ENCODE measurements around the gene SIDT1. TPM values are rescaled to one million over a fixed set of nuclear protein-coding genes. Genes with fewer than 3 reads are reported as not detected.

The SIDT1 gene
- total RNA-seq, 1 donor from 2014 or later = not detected

DNA sequence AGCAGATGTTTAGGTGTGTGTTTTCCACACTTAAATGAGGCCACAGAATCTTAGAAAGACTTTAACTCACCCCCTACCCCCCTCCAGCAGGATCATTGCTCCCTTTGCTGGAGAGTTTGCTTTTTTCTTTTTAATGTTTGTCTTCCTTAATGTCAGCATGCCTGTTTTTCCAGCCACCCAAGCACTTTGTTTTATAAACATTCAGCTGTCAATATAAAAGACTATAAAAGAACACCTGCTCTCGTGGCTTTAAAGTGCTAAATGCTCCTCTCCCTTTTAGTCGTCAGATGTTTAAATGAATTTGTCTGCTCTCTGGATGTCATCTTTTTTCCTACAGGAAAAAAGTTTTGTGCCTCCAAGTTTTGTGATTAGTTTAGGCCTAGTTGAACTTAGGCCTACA lies 61.7 kb downstream of the SIDT1 start:
- Histone ChIP-seq H3K36me3 (ENCODE audit: insufficient read depth, low read length) (no peaks in the 10 kb centered on the region), H4K20me1 (ENCODE audit: insufficient read depth, low read length) (no peaks in the 10 kb centered on the region), H3K27me3 (ENCODE audit: insufficient read depth, low read length) (no peaks in the 10 kb centered on the region), H3K9ac (ENCODE audit: low read length) (no peak overlapping the region), H3K9me3 (ENCODE audit: insufficient read depth, low read depth, low read length) (no peaks in the 10 kb centered on the region), H3K4me2 (ENCODE audit: low read length) (no peak overlapping the region), H3K79me2 (ENCODE audit: insufficient read depth, low read length) (no peaks in the 10 kb centered on the region), H2AFZ (ENCODE audit: low read depth, low read length) (no peak overlapping the region), H3K4me3 (ENCODE audit: insufficient read depth, low read depth, low read length) (no peak overlapping the region), H3K4me1 (ENCODE audit: insufficient read depth, low read length) (no peaks in the 10 kb centered on the region), H3K27ac (ENCODE audit: low read depth, low read length) (no peak overlapping the region)
- DNase-seq (ENCODE audit: low read depth) (no peak), FAIRE-seq (no peak)
- Mint-ChIP-seq H3K27ac (ENCODE audit: unreplicated experiment) (no peak overlapping the region), H3K27me3 (ENCODE audit: low read depth, unreplicated experiment) (no peaks in the 10 kb centered on the region), H3K9me3 (ENCODE audit: unreplicated experiment) (no peaks in the 10 kb centered on the region), H3K4me1 (ENCODE audit: low read depth, unreplicated experiment) (no peaks in the 10 kb centered on the region), H3K36me3 (ENCODE audit: low read depth, unreplicated experiment) (no peaks in the 10 kb centered on the region), H3K4me3 (ENCODE audit: unreplicated experiment) (no peak overlapping the region)
- TF ChIP-seq, protein P1, sequence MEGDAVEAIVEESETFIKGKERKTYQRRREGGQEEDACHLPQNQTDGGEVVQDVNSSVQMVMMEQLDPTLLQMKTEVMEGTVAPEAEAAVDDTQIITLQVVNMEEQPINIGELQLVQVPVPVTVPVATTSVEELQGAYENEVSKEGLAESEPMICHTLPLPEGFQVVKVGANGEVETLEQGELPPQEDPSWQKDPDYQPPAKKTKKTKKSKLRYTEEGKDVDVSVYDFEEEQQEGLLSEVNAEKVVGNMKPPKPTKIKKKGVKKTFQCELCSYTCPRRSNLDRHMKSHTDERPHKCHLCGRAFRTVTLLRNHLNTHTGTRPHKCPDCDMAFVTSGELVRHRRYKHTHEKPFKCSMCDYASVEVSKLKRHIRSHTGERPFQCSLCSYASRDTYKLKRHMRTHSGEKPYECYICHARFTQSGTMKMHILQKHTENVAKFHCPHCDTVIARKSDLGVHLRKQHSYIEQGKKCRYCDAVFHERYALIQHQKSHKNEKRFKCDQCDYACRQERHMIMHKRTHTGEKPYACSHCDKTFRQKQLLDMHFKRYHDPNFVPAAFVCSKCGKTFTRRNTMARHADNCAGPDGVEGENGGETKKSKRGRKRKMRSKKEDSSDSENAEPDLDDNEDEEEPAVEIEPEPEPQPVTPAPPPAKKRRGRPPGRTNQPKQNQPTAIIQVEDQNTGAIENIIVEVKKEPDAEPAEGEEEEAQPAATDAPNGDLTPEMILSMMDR (IDR thresholded peaks at IDR 0.05; ENCODE audit: insufficient read depth, low read depth, low read length) = no peak
- no peak for TF ChIP-seq EZH2 (IDR thresholded peaks at IDR 0.05; ENCODE audit: insufficient read depth, low read length)

DNA sequence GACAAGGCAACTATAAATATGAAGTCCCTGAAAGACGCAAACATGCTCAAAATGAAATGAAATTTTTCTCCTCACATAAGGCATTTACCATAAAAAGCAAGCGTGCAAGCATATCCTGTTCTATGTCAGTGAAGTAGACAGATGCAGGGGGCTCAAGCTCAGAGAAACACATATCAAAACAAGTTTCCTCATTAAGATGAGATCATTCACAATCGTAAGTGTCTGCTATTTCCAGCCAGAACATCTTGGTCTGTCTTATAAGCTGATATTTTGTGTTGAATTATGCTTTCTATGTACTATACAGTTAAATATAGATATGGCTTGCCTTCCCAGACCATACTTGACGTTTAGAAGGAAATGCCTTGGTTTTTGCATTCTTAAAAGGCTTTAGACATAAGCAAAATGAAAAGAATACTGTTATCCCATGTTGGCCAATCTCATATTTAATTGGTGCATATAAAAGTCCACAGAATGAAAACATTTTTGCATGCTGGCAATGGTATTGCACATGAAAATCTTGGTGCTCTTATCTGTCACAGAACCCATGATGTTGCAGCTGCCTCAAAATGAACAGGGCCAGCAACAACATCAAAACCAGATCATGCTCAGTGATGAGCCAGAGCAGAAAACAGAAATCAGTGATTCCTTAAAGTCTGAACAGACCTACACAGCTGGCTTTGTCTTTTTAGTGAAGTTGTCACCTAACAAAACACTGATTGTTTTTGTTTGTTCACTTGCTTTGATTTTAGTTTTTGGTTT lies 65.4 kb downstream of the SIDT1 start:
- H3K9me3 Mint-ChIP-seq (ENCODE audit: unreplicated experiment) = no peaks in the 10 kb centered on the region
- H2AFZ ChIP-seq (ENCODE audit: low read depth, low read length) = no peak overlapping the region

More for the DNA sequence above, 65.4 kb downstream of the SIDT1 start:
- TF ChIP-seq, protein P1 (IDR thresholded peaks at IDR 0.05; ENCODE audit: insufficient read depth, low read depth, low read length) = no peak
- no peak for TF ChIP-seq EZH2 (IDR thresholded peaks at IDR 0.05; ENCODE audit: insufficient read depth, low read length)
- Histone ChIP-seq H3K36me3 (ENCODE audit: insufficient read depth, low read length) (no peaks in the 10 kb centered on the region), H3K4me1 (ENCODE audit: insufficient read depth, low read length) (no peaks in the 10 kb centered on the region), H3K27ac (ENCODE audit: low read depth, low read length) (no peak overlapping the region), H3K79me2 (ENCODE audit: insufficient read depth, low read length) (no peaks in the 10 kb centered on the region), H3K27me3 (ENCODE audit: insufficient read depth, low read length) (no peaks in the 10 kb centered on the region), H3K9ac (ENCODE audit: low read length) (no peak overlapping the region), H3K4me3 (ENCODE audit: insufficient read depth, low read depth, low read length) (no peak overlapping the region), H3K4me2 (ENCODE audit: low read length) (no peak overlapping the region), H3K9me3 (ENCODE audit: insufficient read depth, low read depth, low read length) (no peaks in the 10 kb centered on the region), H4K20me1 (ENCODE audit: insufficient read depth, low read length) (no peaks in the 10 kb centered on the region)
- DNase-seq (ENCODE audit: low read depth) (no peak), FAIRE-seq (no peak)
- H3K27ac Mint-ChIP-seq (ENCODE audit: unreplicated experiment) = no peak overlapping the region
- H3K4me3 Mint-ChIP-seq (ENCODE audit: unreplicated experiment) = no peak overlapping the region
- no peaks in the 10 kb centered on the region for H3K4me1 Mint-ChIP-seq (ENCODE audit: low read depth, unreplicated experiment)
- H3K36me3 Mint-ChIP-seq (ENCODE audit: low read depth, unreplicated experiment) = no peaks in the 10 kb centered on the region
- H3K27me3 Mint-ChIP-seq (ENCODE audit: low read depth, unreplicated experiment) = no peaks in the 10 kb centered on the region
